Measurements from ENCODE around the gene GGACT. TPM values are rescaled to one million over a fixed set of nuclear protein-coding genes. Genes with fewer than 3 reads are reported as not detected.

Gene GGACT
- total and polyA plus RNA-seq, 2 experiments from 2014 or later: 0.24 to 1.0 TPM

DNA sequence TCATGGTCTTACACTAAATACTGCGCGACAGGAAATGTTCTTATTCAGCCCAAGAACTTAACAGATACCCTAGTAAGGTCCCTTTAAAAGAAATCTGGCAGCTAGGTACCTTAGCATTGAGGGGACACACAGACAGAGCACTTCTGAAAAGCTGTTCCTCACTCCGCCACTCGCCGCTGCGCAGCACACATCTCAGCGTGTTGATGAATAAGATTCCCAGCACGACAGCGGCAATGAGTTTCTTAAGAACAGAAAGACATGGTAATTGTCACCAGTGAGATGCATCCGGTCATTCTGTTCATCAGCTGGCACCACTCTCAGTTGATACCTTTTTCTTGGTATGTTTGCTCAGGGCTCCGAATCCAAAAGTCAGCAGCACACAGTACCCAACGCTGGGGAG, 46.1 kb upstream of the GGACT start (continued):
- TF ChIP-seq, protein P1, sequence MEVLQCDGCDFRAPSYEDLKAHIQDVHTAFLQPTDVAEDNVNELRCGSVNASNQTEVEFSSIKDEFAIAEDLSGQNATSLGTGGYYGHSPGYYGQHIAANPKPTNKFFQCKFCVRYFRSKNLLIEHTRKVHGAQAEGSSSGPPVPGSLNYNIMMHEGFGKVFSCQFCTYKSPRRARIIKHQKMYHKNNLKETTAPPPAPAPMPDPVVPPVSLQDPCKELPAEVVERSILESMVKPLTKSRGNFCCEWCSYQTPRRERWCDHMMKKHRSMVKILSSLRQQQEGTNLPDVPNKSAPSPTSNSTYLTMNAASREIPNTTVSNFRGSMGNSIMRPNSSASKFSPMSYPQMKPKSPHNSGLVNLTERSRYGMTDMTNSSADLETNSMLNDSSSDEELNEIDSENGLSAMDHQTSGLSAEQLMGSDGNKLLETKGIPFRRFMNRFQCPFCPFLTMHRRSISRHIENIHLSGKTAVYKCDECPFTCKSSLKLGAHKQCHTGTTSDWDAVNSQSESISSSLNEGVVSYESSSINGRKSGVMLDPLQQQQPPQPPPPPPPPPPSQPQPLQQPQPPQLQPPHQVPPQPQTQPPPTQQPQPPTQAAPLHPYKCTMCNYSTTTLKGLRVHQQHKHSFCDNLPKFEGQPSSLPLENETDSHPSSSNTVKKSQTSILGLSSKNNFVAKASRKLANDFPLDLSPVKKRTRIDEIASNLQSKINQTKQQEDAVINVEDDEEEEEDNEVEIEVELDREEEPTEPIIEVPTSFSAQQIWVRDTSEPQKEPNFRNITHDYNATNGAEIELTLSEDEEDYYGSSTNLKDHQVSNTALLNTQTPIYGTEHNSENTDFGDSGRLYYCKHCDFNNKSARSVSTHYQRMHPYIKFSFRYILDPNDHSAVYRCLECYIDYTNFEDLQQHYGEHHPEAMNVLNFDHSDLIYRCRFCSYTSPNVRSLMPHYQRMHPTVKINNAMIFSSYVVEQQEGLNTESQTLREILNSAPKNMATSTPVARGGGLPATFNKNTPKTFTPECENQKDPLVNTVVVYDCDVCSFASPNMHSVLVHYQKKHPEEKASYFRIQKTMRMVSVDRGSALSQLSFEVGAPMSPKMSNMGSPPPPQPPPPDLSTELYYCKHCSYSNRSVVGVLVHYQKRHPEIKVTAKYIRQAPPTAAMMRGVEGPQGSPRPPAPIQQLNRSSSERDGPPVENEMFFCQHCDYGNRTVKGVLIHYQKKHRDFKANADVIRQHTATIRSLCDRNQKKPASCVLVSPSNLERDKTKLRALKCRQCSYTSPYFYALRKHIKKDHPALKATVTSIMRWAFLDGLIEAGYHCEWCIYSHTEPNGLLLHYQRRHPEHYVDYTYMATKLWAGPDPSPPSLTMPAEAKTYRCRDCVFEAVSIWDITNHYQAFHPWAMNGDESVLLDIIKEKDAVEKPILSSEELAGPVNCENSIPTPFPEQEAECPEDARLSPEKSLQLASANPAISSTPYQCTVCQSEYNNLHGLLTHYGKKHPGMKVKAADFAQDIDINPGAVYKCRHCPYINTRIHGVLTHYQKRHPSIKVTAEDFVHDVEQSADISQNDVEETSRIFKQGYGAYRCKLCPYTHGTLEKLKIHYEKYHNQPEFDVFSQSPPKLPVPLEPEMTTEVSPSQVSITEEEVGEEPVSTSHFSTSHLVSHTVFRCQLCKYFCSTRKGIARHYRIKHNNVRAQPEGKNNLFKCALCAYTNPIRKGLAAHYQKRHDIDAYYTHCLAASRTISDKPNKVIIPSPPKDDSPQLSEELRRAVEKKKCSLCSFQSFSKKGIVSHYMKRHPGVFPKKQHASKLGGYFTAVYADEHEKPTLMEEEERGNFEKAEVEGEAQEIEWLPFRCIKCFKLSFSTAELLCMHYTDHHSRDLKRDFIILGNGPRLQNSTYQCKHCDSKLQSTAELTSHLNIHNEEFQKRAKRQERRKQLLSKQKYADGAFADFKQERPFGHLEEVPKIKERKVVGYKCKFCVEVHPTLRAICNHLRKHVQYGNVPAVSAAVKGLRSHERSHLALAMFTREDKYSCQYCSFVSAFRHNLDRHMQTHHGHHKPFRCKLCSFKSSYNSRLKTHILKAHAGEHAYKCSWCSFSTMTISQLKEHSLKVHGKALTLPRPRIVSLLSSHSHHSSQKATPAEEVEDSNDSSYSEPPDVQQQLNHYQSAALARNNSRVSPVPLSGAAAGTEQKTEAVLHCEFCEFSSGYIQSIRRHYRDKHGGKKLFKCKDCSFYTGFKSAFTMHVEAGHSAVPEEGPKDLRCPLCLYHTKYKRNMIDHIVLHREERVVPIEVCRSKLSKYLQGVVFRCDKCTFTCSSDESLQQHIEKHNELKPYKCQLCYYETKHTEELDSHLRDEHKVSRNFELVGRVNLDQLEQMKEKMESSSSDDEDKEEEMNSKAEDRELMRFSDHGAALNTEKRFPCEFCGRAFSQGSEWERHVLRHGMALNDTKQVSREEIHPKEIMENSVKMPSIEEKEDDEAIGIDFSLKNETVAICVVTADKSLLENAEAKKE (CRISPR knock-in tag; IDR thresholded peaks at IDR 0.05): no peak

DNA sequence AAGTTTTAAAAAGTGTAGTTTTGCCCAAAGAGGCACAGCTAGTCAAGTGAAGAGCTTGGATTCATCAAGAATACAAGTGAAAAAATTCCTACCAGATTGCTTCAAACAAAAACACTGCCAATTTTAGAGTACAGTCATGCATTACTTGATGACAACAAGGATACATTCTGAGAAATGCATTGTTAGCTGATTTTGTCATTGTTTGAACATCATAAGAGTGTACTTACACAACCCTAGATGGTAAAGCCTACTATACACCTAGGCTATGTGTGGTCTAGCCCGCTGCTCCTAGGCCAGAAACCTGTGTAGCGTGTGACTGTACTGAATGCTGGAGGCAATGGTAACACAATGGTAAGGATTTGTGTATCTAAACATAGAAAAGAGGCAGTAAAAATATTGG, 44.9 kb upstream of the GGACT start:
- no peaks in the 10 kb centered on the region for H3K79me2 ChIP-seq (replicated peaks; ENCODE audit: insufficient read depth)
- no peaks in the 10 kb centered on the region for H3K27me3 ChIP-seq (ENCODE audit: insufficient read depth)
- no peaks in the 10 kb centered on the region; the same call in 1 of the 2 replicates for H4K20me1 ChIP-seq (replicated peaks; ENCODE audit: insufficient read depth)
- H3K4me1 ChIP-seq (ENCODE audit: insufficient read depth): peaks cover 6% of the 10 kb centered on the region; the same call in 1 of the 2 replicates
- no peaks in the 10 kb centered on the region for H3K9me3 Mint-ChIP-seq
- no peaks in the 10 kb centered on the region for H3K27me3 Mint-ChIP-seq (ENCODE audit: insufficient read depth, low read depth, poor library complexity)
- no peak overlapping the region for H3K4me3 Mint-ChIP-seq
- H3K27ac Mint-ChIP-seq: no peak overlapping the region
- H3K4me3 ChIP-seq: no peak overlapping the region
- peaks cover 34% of the 10 kb centered on the region for H3K36me3 ChIP-seq (ENCODE audit: insufficient read depth)
- 0 out of 2 replicates have a peak, but pooled peaks cover 8% of the 10 kb centered on the region for H3F3A ChIP-seq (replicated peaks; ENCODE audit: low read depth)
- DNase-seq (ENCODE audit: low spot score) (no peak), ATAC-seq (no peak)
- no peak overlapping the region for H3K27ac ChIP-seq (ENCODE audit: low read depth)
- H3K4me2 ChIP-seq: no peak overlapping the region
- no peaks in the 10 kb centered on the region for H3K9me2 ChIP-seq (ENCODE audit: insufficient read depth)
- H3K36me3 Mint-ChIP-seq (ENCODE audit: low read depth): peaks cover 66% of the 10 kb centered on the region
- H3K4me1 Mint-ChIP-seq: peaks cover 11% of the 10 kb centered on the region
- no peak overlapping the region for H2AFZ ChIP-seq
- TF ChIP-seq, protein P2, sequence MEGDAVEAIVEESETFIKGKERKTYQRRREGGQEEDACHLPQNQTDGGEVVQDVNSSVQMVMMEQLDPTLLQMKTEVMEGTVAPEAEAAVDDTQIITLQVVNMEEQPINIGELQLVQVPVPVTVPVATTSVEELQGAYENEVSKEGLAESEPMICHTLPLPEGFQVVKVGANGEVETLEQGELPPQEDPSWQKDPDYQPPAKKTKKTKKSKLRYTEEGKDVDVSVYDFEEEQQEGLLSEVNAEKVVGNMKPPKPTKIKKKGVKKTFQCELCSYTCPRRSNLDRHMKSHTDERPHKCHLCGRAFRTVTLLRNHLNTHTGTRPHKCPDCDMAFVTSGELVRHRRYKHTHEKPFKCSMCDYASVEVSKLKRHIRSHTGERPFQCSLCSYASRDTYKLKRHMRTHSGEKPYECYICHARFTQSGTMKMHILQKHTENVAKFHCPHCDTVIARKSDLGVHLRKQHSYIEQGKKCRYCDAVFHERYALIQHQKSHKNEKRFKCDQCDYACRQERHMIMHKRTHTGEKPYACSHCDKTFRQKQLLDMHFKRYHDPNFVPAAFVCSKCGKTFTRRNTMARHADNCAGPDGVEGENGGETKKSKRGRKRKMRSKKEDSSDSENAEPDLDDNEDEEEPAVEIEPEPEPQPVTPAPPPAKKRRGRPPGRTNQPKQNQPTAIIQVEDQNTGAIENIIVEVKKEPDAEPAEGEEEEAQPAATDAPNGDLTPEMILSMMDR (conservative IDR thresholded peaks at IDR 0.05; ENCODE audit: low read depth in 2 of 2): no peak
- TF ChIP-seq EZH2phosphoT487 (IDR thresholded peaks at IDR 0.05; ENCODE audit: unreplicated experiment) (no peak), ZNF114 (CRISPR knock-in tag; IDR thresholded peaks at IDR 0.05) (no peak), POLR2AphosphoS5 (IDR thresholded peaks at IDR 0.05; ENCODE audit: low read depth) (no peak), ZNF331 (CRISPR knock-in tag; IDR thresholded peaks at IDR 0.05; ENCODE audit: low read depth) (no peak), EZH2 (IDR thresholded peaks at IDR 0.05; ENCODE audit: low read depth, unreplicated experiment) (no peak)
- TF ChIP-seq, protein P3, sequence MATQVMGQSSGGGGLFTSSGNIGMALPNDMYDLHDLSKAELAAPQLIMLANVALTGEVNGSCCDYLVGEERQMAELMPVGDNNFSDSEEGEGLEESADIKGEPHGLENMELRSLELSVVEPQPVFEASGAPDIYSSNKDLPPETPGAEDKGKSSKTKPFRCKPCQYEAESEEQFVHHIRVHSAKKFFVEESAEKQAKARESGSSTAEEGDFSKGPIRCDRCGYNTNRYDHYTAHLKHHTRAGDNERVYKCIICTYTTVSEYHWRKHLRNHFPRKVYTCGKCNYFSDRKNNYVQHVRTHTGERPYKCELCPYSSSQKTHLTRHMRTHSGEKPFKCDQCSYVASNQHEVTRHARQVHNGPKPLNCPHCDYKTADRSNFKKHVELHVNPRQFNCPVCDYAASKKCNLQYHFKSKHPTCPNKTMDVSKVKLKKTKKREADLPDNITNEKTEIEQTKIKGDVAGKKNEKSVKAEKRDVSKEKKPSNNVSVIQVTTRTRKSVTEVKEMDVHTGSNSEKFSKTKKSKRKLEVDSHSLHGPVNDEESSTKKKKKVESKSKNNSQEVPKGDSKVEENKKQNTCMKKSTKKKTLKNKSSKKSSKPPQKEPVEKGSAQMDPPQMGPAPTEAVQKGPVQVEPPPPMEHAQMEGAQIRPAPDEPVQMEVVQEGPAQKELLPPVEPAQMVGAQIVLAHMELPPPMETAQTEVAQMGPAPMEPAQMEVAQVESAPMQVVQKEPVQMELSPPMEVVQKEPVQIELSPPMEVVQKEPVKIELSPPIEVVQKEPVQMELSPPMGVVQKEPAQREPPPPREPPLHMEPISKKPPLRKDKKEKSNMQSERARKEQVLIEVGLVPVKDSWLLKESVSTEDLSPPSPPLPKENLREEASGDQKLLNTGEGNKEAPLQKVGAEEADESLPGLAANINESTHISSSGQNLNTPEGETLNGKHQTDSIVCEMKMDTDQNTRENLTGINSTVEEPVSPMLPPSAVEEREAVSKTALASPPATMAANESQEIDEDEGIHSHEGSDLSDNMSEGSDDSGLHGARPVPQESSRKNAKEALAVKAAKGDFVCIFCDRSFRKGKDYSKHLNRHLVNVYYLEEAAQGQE (IDR thresholded peaks at IDR 0.05; ENCODE audit: unreplicated experiment): no peak
- TF ChIP-seq, protein P4, sequence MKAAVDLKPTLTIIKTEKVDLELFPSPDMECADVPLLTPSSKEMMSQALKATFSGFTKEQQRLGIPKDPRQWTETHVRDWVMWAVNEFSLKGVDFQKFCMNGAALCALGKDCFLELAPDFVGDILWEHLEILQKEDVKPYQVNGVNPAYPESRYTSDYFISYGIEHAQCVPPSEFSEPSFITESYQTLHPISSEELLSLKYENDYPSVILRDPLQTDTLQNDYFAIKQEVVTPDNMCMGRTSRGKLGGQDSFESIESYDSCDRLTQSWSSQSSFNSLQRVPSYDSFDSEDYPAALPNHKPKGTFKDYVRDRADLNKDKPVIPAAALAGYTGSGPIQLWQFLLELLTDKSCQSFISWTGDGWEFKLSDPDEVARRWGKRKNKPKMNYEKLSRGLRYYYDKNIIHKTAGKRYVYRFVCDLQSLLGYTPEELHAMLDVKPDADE (IDR thresholded peaks at IDR 0.05): no peak

All from GM23338 (cell line).